HG03095 (cell line): ENCODE results near the gene ARF1.
A peak's percentile ranks its signal among the peaks of the same experiment; 100 is the strongest.

Experiments used
- ATAC-seq: cut with Tn5 transposase; IDR thresholded peaks from one replicate; pipeline ENCODE4 v1.9.1; 2021; ENCODE audit warnings: moderate library complexity; ENCODE audit not compliant: unreplicated experiment

ARF1 gene

GRCh38 chr1:228117335-228117734, 34.8 kb downstream of the ARF1 start:
- no peak for ATAC-seq

DNA sequence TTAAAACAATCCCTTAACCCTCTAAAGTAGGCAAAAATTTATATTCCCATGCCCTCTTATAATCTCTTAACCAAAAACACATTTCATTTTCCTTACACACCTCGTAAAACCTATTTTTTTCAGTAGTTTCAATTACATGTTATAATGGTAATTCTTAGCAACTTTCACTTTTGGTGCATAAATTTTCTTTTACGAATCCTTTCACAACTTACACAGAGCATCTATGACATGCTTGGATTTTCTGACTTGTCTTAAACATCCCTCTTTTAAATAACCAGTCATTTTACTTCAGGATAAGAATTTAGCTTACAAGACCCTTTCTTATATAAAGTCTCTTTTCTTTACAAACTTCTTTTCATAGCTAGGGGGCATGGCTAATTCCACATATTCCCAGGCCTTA, 35.5 kb downstream of the ARF1 start:
- ATAC-seq = no peak

DNA sequence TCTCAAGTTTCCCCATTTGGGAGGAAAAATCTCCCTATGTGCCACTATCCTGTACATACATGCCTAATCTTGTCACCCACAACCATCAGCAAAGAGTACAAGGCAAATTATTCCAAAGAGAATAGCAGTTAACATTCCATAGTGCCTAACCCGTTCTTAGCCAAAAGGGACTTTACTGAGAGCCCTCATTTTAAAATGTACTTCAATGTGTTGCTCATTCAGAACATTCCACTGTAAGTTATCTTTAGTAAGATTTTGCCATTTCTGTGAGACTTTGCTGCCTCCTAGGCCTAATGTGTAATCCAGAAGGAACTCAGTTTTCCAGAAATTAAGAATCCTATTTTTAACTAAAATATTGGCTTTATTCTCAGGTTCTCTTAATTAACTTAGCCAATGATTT, 37.8 kb downstream of the ARF1 start:
- ATAC-seq = no peak

DNA sequence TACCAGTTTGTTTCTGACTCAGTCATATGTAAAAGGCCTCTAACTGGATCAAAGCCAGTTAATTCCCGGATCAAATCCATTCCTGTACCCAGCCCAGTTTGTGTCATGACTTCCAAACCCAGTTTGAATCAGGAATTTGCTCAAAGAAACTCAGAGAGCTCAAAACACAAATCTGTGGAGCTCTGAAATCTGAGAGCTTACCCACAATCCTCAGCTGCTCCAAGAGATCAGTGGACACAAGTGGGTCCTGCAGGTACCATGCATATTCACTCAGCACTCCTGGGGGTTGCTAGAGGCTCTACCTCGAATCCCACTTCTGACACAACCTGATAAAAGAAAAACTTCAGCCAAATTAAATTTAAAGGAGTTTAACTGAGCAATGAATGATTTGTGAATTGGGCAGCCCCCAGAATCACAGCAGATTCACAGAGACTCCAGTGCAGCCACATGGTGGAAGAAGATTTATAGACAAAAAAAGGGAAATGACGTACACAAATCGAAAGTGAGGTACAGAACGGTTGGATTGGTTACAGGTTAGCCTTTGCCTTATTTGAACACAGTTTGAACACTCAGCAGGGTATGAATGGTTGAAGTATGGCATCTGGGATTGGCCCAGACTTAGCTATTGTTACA, 38.5 kb downstream of the ARF1 start:
- ATAC-seq = no peak

GRCh38 chr1:228122921-228123441, 40.5 kb downstream of the ARF1 start:
- no peak for ATAC-seq

DNA sequence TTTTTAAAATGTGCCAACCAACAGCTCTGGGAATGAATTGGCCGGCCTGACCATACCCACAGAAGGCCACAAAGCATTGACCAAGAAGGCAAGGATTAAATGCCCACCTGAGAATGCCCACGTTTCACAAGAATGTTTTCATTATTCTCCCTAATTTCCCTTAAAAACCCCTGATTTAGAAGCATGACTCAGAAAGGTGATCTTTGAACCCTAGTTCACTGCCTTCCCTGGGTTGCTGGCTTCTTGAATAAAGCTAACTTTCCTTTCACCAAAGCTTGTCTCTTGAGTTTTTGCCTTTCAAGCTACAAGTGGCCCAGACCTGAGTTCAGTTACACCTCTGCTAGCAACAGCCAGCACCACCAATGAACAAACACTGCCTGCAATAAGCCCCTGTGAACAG, 41.0 kb downstream of the ARF1 start:
- ATAC-seq = no peak

GRCh38 chr1:228125185-228125584, 42.7 kb downstream of the ARF1 start:
- ATAC-seq = no peak

DNA sequence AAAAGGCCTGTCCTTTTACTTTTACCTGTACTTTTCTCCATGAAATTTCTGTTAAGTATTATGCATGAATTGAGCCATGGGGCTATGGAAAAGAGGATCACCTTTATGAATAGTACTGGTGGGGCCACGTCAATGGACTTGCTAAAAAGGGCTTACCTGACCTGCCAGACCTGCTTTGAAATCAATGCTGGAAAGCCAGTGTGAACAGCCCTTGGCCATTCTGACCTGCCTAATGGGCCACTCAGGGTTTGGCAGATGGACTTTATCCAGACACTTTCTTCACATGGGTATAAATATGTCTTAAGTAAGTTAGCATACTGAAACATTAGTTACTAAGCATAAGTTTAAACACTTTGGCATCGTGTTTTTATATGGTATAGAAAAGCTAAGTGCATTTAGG, 49.3 kb downstream of the ARF1 start:
- ATAC-seq = no peak

GRCh38 chr1:228134591-228134990, 52.1 kb downstream of the ARF1 start:
- ATAC-seq = no peak

- ATAC-seq = no peak
Observed at GRCh38 chr1:228136901-228137300, 54.4 kb downstream of the ARF1 start.

GRCh38 chr1:228139406-228139930, 57.0 kb downstream of the ARF1 start:
- ATAC-seq = no peak

- peak; percentile 87 for ATAC-seq
Observed at GRCh38 chr1:228139931-228140723, 57.6 kb downstream of the ARF1 start, which contains the start of gene GUK1. TSS of gene GUK1 (plus strand) at chr1:228140279. CDS start at chr1:228140303, 24 bp downstream.

DNA sequence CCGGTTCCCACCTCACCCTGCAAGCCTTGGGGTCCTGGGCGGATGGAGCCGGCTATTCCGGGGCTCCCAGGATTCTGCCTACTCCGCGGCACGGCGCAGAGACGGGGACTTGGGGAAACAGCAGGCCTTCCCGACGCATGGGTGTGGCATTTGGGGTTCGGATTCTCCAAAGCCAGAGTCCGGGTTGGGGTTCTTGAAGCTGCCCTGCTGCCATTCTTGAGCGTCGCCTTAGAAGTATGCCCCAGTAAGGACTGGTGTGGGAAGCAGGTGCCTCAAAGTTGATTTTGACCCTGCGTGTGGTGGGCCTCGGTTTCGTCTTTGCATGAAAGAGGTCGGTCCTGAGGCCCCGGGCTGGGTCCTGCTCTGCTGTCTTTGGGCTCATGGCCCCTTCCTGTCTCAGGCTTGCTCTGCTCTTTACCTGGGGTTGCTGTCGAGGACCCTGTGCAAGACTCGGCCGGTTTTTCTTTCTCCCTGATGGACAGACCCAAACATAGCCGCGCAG, 58.3 kb downstream of the ARF1 start:
- ATAC-seq = no peak

- ATAC-seq = no peak
Observed at GRCh38 chr1:228141226-228142044, 58.9 kb downstream of the ARF1 start.

DNA sequence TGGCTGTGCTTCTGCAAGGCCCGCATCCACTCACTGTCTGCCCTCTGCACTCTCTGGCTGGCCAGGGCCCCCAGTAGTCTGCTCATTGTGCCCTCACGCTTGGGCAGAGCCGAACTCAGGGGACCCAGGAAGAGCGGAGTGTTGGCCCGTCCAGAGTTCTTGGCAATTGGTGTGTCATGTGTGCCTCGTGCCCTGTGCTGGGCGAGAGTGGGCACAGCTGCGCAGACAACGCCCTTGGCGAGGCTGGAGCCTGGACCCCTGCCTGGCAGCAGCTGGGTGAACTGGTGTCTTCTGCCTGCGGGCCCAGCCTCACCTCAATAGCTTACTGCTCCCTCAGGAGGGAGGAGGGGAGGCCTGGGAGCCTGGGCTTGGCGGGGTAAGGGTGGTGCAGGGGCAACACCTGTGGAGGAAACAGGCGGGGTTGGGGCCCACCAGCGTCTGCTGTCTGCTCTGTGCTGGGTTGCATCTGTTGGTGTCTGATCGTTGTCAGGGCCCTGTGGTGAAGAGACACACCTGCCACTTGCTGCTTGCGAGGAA, 59.7 kb downstream of the ARF1 start:
- no peak for ATAC-seq

- ATAC-seq = no peak
Observed at GRCh38 chr1:228142701-228143136, 60.2 kb downstream of the ARF1 start.

- ATAC-seq = no peak
Observed at GRCh38 chr1:228143480-228144192, 61.1 kb downstream of the ARF1 start.

GRCh38 chr1:228144193-228144992, 61.9 kb downstream of the ARF1 start:
- no peak for ATAC-seq

GRCh38 chr1:228144993-228145343, 62.5 kb downstream of the ARF1 start:
- no peak for ATAC-seq
